EH (cell line): ENCODE results near the gene PDGFA.
"Not testable (repeated sequence)": the region's sequence is repeated elsewhere in the genome, so short reads cannot be mapped to it uniquely, and the experiment has no call there.

Source experiments
- DNase-seq: peaks from one replicate; pipeline ENCODE4 v3.0.0-alpha.2; 2015; ENCODE audit warnings: low read depth

Gene PDGFA

GRCh38 chr7:552151-552867, 32.7 kb upstream of the PDGFA start:
- not testable (repeated sequence) for DNase-seq

GRCh38 chr7:551615-551970, 31.9 kb upstream of the PDGFA start:
- DNase-seq, result not testable (repeated sequence)

GRCh38 chr7:550881-551614, 31.4 kb upstream of the PDGFA start:
- DNase-seq, result no peak

GRCh38 chr7:549891-550625, 30.4 kb upstream of the PDGFA start:
- DNase-seq, result no peak

- DNase-seq, result no peak
Observed at GRCh38 chr7:549066-549890, 29.6 kb upstream of the PDGFA start.

- no peak for DNase-seq
Observed at GRCh38 chr7:548401-548800, 28.8 kb upstream of the PDGFA start.

- no peak for DNase-seq
Observed at GRCh38 chr7:545470-545869, 25.8 kb upstream of the PDGFA start.

GRCh38 chr7:544338-545221, 24.9 kb upstream of the PDGFA start:
- DNase-seq, result no peak

- DNase-seq, result no peak
Observed at GRCh38 chr7:543501-544337, 24.1 kb upstream of the PDGFA start.

GRCh38 chr7:542713-543500, 23.3 kb upstream of the PDGFA start:
- DNase-seq, result peak; percentile 99

- no peak for DNase-seq
Observed at GRCh38 chr7:542131-542712, 22.6 kb upstream of the PDGFA start.

GRCh38 chr7:541661-542060, 22.0 kb upstream of the PDGFA start:
- DNase-seq, result no peak

- DNase-seq, result no peak
Observed at GRCh38 chr7:540997-541396, 21.4 kb upstream of the PDGFA start.

- no peak for DNase-seq
Observed at GRCh38 chr7:540579-540978, 20.9 kb upstream of the PDGFA start.

GRCh38 chr7:539731-540411, 20.2 kb upstream of the PDGFA start:
- DNase-seq, result peak; percentile 90

GRCh38 chr7:538764-539685, 19.4 kb upstream of the PDGFA start:
- no peak for DNase-seq

GRCh38 chr7:537911-538634, 18.4 kb upstream of the PDGFA start:
- DNase-seq, result peak; percentile 98
